Lung (tissue), 12 donors: ENCODE data around the gene EMD. TPM values are rescaled to one million over a fixed set of nuclear protein-coding genes. Genes with fewer than 3 reads are reported as not detected.

Experiments used
- ATAC-seq: fragments of 200-7000 bp; cut with Tn5 transposase; one replicate; pipeline ENCODE4 v1.9.1; 2020; ENCODE audit warnings: moderate number of reproducible peaks; ENCODE audit not compliant: insufficient read depth, low FRiP score
- DNase-seq, 3 donors: peaks; one replicate each; pipeline ENCODE4 v3.0.0-alpha.2; 2013 to 2017
- H3K27ac ChIP-seq, 2 donors: one replicate each; pipeline ENCODE4 v1.5.1; 2013; ENCODE audit warnings: mild to moderate bottlenecking in 2 of 2, moderate library complexity in 2 of 2, control low read depth in 1 of 2, inconsistent platforms in 1 of 2, low read depth in 1 of 2, low read length in 1 of 2
- H3K27me3 ChIP-seq, 3 donors: one replicate each; pipeline ENCODE4 v1.5.1; 2013; ENCODE audit warnings: low read length in 2 of 3; ENCODE audit not compliant: control insufficient read depth in 3 of 3, insufficient read depth in 3 of 3
- H3K36me3 ChIP-seq, 4 donors: one replicate each; pipeline ENCODE4 v1.5.1; 2013; ENCODE audit warnings: low read length in 4 of 4, mild to moderate bottlenecking in 1 of 4, moderate library complexity in 1 of 4; ENCODE audit not compliant: control insufficient read depth in 4 of 4, insufficient read depth in 4 of 4
- H3K4me1 ChIP-seq, 5 donors: one replicate each; pipeline ENCODE4 v1.5.1; 2013; ENCODE audit warnings: low read length in 5 of 5, mild to moderate bottlenecking in 2 of 5, moderate library complexity in 1 of 5; ENCODE audit not compliant: control insufficient read depth in 5 of 5, insufficient read depth in 5 of 5
- H3K4me3 ChIP-seq: one replicate; pipeline ENCODE4 v1.5.1; 2013; ENCODE audit warnings: mild to moderate bottlenecking, control low read depth, moderate library complexity
- H3K9ac ChIP-seq, 2 donors: one replicate each; pipeline ENCODE4 v1.5.1; 2013; ENCODE audit warnings: low read length in 2 of 2, control low read depth in 1 of 2; ENCODE audit not compliant: insufficient read depth in 1 of 2
- H3K9me3 ChIP-seq, 4 donors: one replicate each; pipeline ENCODE4 v1.5.1; 2013; ENCODE audit warnings: low read length in 3 of 4, mild to moderate bottlenecking in 1 of 4, moderate library complexity in 1 of 4; ENCODE audit not compliant: control insufficient read depth in 4 of 4, insufficient read depth in 3 of 4
- WGBS, 2 donors: extraction: QIAGEN DNeasy Blood & Tissue Kit; methylation state at CpG; one replicate each; pipeline ENCODE4 v1.1.7; 2013; 5-methylcytosine and 5-hydroxymethylcytosine counted together
- polyA plus RNA-seq, 2 donors: library from polyadenylated mRNA; stranded (reverse); fragments of 200-250 nt; gene quantifications; one replicate each; pipeline ENCODE4 v1.2.1, GENCODE V29; 2013
- total RNA-seq, 2 donors: library from RNA; depleted of rRNA in 1 of 2; stranded (reverse); fragments of >200 nt in 1 of 2; gene quantifications; one replicate each; pipeline ENCODE4 v1.2.1, GENCODE V29; 2014 to 2021
- TF ChIP-seq, protein P1 (sequence below): IDR thresholded peaks from 2 replicates; pipeline ENCODE4 v1.5.1; 2012; ENCODE audit warnings: mild to moderate bottlenecking; ENCODE audit errors: control extremely low read depth, extremely low read depth
- donor health status: control.
- donor health status: control.
- donor health status: Bipolar disorder and iron deficiency.
- donor health status: healthy.
- donor health status: DM: yes; HTN: yes; CAD: no.

Gene EMD
- total and polyA plus RNA-seq, 4 donors, result 33.0 to 108 (median 74.8) TPM

DNA sequence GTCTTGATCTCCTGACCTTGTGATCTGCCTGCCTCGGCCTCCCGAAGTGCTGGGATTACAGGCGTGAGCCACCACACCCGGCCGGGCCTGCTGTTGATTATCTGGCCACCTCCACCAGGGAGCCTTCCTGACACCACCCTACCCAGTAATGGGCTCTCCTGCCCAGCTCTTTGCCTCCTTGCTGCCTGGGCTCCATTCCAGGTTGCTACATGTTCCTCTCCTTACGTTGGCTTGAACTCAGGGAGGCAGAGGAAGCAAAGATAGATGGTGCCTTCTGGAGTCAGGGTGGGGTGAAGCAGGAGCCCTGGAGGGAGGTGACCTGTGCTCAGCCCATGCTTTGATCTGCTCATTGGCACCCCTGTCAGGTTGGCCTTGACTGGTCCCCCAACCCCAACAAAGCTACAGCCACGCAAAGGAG, 31.0 kb upstream of the EMD start:
- DNase-seq (no peak), ATAC-seq (no peak)
- peaks cover 0 to 3% (median 0%) of the 10 kb centered on the region in 5 donors for H3K4me1 ChIP-seq
- no peak overlapping the region for H3K9ac ChIP-seq
- TF ChIP-seq, protein P1, sequence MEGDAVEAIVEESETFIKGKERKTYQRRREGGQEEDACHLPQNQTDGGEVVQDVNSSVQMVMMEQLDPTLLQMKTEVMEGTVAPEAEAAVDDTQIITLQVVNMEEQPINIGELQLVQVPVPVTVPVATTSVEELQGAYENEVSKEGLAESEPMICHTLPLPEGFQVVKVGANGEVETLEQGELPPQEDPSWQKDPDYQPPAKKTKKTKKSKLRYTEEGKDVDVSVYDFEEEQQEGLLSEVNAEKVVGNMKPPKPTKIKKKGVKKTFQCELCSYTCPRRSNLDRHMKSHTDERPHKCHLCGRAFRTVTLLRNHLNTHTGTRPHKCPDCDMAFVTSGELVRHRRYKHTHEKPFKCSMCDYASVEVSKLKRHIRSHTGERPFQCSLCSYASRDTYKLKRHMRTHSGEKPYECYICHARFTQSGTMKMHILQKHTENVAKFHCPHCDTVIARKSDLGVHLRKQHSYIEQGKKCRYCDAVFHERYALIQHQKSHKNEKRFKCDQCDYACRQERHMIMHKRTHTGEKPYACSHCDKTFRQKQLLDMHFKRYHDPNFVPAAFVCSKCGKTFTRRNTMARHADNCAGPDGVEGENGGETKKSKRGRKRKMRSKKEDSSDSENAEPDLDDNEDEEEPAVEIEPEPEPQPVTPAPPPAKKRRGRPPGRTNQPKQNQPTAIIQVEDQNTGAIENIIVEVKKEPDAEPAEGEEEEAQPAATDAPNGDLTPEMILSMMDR, result no peak
- no peaks in the 10 kb centered on the region for H3K9me3 ChIP-seq
- H3K36me3 ChIP-seq, result peaks cover 0 to 37% (median 20%) of the 10 kb centered on the region in 4 donors
- whole genome bisulfite sequencing, 2 donors, result 71 to 82% methylated on average over 4 to 7 of the region's 7 CpGs
- H3K27me3 ChIP-seq, result no peaks in the 10 kb centered on the region
- no peak overlapping the region for H3K27ac ChIP-seq
- H3K4me3 ChIP-seq, result no peak overlapping the region

DNA sequence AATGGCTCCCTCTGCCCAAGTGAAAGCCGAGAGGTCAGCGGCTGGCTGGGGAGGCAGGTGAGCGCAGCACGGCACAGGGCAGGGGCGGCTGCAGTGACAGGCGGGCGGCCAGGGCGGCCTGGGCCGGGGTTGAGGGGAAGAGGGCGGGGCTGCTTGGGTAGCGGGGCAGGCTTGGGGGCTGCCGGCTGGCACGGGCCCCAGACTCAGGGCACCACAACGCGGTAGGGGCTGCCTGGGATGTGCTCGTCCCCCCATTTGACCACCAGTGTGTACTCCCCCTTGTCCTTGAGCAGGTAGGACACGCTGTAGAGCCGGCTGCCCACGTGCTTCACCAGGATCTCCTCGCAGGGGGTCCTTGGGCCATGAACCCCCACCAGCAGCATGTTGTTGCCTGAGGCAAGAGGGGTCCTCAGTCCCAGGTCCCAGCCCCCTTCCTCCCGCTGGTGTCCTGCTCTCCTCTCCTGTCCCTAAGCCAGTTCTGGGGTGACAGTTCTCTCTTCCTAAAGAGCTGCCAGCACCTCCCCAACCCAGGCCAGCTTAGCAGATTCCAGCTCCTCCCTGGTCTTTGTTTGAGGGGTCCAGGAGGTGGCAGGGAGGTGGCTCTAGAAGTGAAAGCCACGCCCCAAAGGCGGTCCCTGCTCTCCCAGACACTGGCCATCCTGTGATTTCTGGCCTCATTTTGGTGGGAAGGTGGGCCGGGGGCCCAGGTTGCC, 30.3 kb upstream of the EMD start:
- no peak overlapping the region for H3K9ac ChIP-seq
- H3K4me1 ChIP-seq, result peaks cover 0 to 3% (median 0%) of the 10 kb centered on the region in 5 donors
- TF ChIP-seq, protein P1, result no peak
- no peak for ATAC-seq
- H3K36me3 ChIP-seq, result peaks cover 6 to 43% (median 23%) of the 10 kb centered on the region in 4 donors
- no peak for DNase-seq
- 89% methylated on average over 12 to 24 of the region's 24 CpGs for WGBS, 2 donors
- no peak overlapping the region for H3K4me3 ChIP-seq
- H3K9me3 ChIP-seq, result no peaks in the 10 kb centered on the region
- no peaks in the 10 kb centered on the region for H3K27me3 ChIP-seq
- H3K27ac ChIP-seq, result no peak overlapping the region

DNA sequence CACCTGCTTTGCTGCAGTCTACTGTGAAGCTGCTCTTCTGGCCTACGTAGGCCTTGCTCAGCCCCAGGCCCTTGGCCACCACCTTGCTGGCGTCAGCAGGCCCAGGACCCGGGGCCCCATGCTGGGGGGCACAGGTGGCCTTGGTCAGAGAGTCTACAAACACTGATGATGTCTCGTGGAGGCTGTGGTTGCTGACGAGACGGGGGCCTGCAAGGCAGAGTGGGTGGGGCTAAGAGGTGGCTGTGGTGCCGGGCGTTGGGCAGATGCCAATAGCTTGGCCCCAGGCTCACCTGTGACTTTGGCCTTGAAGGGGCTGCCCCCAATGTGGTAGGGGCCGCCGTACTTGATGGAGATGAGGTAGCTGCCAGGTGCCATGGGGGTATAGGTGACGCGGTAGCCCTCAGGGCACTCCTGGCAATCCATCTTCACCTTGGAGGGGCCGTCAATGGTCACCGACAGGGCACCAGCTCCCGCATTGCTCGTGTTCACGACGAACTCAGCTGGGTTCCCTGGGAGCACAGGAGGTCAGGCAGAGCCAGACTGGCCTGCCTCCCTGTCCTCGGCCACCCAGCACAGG, 29.6 kb upstream of the EMD start:
- TF ChIP-seq, protein P1, result no peak
- H3K36me3 ChIP-seq, result peaks cover 7 to 49% (median 26%) of the 10 kb centered on the region in 4 donors
- H3K27me3 ChIP-seq, result no peaks in the 10 kb centered on the region
- no peak for DNase-seq
- no peak for ATAC-seq
- H3K9me3 ChIP-seq, result no peaks in the 10 kb centered on the region
- H3K4me3 ChIP-seq, result no peak overlapping the region
- H3K27ac ChIP-seq, result no peak overlapping the region
- WGBS, 2 donors, result 80% methylated on average over 18 to 19 of the region's 19 CpGs
- peaks cover 0 to 3% (median 0%) of the 10 kb centered on the region in 5 donors for H3K4me1 ChIP-seq
- no peak overlapping the region for H3K9ac ChIP-seq
